KG1 (cell line): ENCODE data around the gene HOXD1.

Source experiments
- DNase-seq: peaks from one replicate; lab custom pipeline; 2025; lab: John Stamatoyannopoulos, UW

Gene HOXD1

GRCh38 chr2:176240301-176240700 is 51.8 kb downstream of the HOXD1 start:
- no peak for DNase-seq
